Muscle layer of colon (tissue), 2 donors: ENCODE results near the gene WIPF1.

Source experiments
- H3K27ac ChIP-seq: one replicate; pipeline ENCODE4 v1.7.0; 2013; ENCODE audit warnings: low read depth, mild to moderate bottlenecking, low read length, moderate library complexity
- H3K27me3 ChIP-seq, 2 donors: one replicate each; pipeline ENCODE4 v1.7.0; 2013; ENCODE audit warnings: low read length in 2 of 2, mild to moderate bottlenecking in 2 of 2; ENCODE audit not compliant: insufficient read depth in 2 of 2, control insufficient read depth in 1 of 2
- H3K36me3 ChIP-seq: one replicate; pipeline ENCODE4 v1.7.0; 2013; ENCODE audit warnings: mild to moderate bottlenecking, low read length; ENCODE audit not compliant: insufficient read depth
- H3K4me1 ChIP-seq: one replicate; pipeline ENCODE4 v1.7.0; 2013; ENCODE audit warnings: mild to moderate bottlenecking, low read length; ENCODE audit not compliant: insufficient read depth
- H3K4me3 ChIP-seq, 2 donors: one replicate each; pipeline ENCODE4 v1.7.0; 2013; ENCODE audit warnings: low read length in 2 of 2, low read depth in 1 of 2, mild to moderate bottlenecking in 1 of 2, moderate library complexity in 1 of 2
- H3K9ac ChIP-seq: one replicate; pipeline ENCODE4 v1.7.0; 2013; ENCODE audit warnings: low read length
- H3K9me3 ChIP-seq: one replicate; pipeline ENCODE4 v1.7.0; 2013; ENCODE audit warnings: mild to moderate bottlenecking, low read length
- donor health status: abdominal sarcoma.
- donor health status: Adenocarcinoma of cecum.

WIPF1 gene

DNA sequence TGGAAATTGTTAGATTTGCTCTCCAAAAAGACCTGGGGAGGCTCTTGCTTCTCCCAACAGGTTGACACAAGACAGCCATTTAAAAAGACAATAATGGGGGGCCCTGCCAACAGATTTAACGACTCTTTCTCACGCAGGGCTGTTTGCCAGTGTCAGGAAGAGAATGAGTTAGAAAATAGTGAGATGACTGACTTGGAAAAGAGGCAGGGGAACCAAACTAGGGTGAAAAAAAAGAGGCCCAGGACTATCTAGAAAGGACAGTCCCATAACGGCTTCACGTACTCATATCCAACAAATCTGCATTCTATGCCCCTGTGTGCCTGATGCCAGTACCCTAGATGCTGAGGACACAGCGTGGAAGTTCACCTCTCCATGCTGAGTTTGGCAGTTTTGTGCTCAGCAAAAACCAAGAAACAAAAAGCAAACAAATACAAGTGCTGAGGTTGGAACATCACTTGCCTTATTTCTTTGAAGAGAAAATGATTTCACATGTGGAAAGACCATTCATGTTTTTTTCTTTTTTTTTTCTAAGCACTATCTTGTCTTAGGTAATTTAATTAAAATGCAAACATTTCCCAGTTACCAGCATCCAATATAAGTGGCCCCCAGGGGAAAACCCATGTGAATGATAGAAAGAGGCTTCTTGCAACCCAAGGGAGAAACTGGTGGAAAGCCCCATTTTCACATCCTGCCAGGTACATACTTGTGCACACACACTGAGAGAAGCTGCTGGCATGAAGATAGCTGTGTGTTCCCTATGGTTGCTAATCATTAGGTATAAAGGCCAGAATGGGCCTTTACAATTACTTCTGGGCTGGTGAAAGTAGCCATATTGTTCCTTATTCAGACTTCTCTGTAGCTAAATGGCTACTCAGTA is 10.6 kb upstream of the WIPF1 start:
- no peak overlapping the region for H3K4me3 ChIP-seq
- no peaks in the 10 kb centered on the region for H3K36me3 ChIP-seq
- no peak overlapping the region for H3K27ac ChIP-seq
- H3K4me1 ChIP-seq = peaks cover 50% of the 10 kb centered on the region
- H3K9ac ChIP-seq = no peak overlapping the region
- no peaks in the 10 kb centered on the region for H3K27me3 ChIP-seq
- no peaks in the 10 kb centered on the region for H3K9me3 ChIP-seq

DNA sequence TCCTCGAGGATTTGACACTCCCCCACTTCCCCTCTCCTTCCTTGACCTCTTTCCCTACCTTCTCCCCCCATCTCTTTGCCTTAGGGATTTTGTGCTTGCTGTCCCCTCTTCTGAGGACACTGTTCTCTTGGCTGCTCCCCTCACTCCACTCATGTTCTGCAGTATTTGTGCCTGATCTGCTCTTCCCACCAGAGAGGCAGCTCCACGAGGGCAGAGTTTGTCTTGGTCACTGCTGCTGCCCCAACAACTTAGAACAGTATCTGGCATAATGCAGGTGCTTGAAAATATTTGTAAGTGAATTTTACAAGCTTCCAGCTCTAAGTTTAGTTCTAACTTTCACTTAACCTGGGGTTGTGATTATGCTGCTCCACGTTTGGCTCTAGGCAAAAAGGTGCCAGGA is 10.0 kb upstream of the WIPF1 start:
- Histone ChIP-seq H3K9ac (no peak overlapping the region), H3K27ac (no peak overlapping the region)

DNA sequence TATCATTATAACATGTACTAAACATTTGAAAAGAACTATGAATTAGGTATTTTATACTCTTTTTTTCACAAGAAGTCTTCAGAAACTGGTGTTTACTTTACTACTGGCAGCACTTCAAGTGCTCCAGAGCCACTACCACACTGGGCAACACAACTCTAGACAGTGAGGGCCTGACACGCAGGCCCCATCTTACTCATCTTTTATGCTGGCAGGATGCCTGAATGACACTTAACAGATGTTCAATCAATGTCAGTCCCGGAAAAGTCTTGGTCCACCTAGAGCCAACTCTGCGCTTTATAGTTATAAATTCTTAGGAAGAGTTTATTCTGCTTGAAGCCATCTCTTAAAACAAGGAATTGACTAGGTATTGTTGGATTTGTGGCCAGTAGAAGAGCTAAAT is 8.7 kb upstream of the WIPF1 start:
- H3K4me3 ChIP-seq = no peak overlapping the region
- no peaks in the 10 kb centered on the region for H3K27me3 ChIP-seq
- no peaks in the 10 kb centered on the region for H3K9me3 ChIP-seq
- H3K36me3 ChIP-seq = no peaks in the 10 kb centered on the region
- H3K27ac ChIP-seq = no peak overlapping the region
- H3K4me1 ChIP-seq = peaks cover 56% of the 10 kb centered on the region
- no peak overlapping the region for H3K9ac ChIP-seq

More for the DNA sequence above, 10.0 kb upstream of the WIPF1 start:
- peaks cover 55% of the 10 kb centered on the region for H3K4me1 ChIP-seq
- no peak overlapping the region for H3K4me3 ChIP-seq
- no peaks in the 10 kb centered on the region for H3K27me3 ChIP-seq
- no peaks in the 10 kb centered on the region for H3K9me3 ChIP-seq
- no peaks in the 10 kb centered on the region for H3K36me3 ChIP-seq

DNA sequence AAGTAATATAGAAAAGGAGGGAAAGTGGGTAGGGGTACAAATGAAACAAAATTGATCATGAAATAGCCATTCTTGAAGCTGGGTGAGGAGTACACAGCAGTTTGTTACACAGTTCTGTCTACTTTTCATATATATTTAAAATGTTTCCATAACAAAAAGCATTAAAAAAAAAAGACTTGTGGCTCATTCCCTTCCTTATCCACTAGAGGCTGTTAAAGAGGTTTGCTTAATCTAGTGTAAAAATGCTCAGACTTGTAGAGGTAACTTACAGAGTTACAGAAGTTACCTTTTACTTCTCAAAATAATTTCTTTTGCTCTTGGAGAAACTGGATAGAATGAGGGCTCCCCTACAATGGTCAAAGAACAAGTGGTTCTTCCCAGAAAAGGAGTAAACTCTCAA is 8.1 kb upstream of the WIPF1 start:
- H3K9me3 ChIP-seq = no peaks in the 10 kb centered on the region
- H3K27me3 ChIP-seq = no peaks in the 10 kb centered on the region
- peaks cover 50% of the 10 kb centered on the region for H3K4me1 ChIP-seq
- H3K9ac ChIP-seq = no peak overlapping the region
- H3K4me3 ChIP-seq = no peak overlapping the region
- no peaks in the 10 kb centered on the region for H3K36me3 ChIP-seq
- no peak overlapping the region for H3K27ac ChIP-seq

DNA sequence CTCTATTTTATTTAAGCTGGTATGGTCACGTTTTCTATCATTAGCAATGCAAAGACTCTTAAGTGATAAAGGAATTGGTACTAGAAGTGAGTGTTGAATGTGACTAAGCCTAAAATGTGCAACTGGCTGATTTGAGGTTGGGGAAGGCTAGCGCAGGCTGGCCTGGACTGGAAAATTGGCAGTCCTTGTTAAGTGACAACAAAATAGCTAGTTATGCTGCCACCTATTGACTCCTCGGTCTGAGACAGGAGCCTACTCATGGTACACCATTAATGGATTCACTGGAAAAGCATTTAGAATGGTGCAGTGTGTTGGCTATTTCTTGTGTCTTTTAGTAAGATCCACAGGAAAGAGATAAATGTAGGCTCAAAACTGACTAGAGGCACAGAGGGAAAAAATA is 5.7 kb upstream of the WIPF1 start:
- Histone ChIP-seq H3K4me3 (no peak overlapping the region), H3K4me1 (peaks cover 47% of the 10 kb centered on the region)

DNA sequence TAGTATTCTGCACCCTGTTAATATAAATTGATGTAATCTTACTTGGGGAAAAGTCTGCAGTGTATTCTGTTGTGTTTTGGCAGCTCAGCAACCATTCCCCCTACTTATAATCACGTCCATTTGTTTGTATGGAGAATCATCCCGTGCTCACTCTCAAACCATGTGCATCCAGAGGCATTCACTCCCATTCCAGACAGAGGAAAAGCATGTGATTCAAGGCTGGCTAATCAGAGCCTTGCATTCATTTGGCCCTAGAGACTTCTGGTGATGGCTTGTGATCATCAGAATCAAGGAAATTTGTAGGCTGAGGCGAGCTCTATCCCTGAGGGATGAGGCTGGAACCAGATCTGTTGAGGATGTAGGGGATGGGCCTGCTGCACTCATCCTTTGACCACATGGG is 5.1 kb upstream of the WIPF1 start:
- H3K9me3 ChIP-seq = no peaks in the 10 kb centered on the region
- H3K27me3 ChIP-seq = no peaks in the 10 kb centered on the region
- H3K27ac ChIP-seq = no peak overlapping the region
- H3K9ac ChIP-seq = no peak overlapping the region
- peaks cover 47% of the 10 kb centered on the region for H3K4me1 ChIP-seq
- no peaks in the 10 kb centered on the region for H3K36me3 ChIP-seq
- no peak overlapping the region for H3K4me3 ChIP-seq

More for the DNA sequence above, 5.7 kb upstream of the WIPF1 start:
- Histone ChIP-seq H3K36me3 (no peaks in the 10 kb centered on the region), H3K27ac (no peak overlapping the region), H3K9ac (no peak overlapping the region), H3K27me3 (no peaks in the 10 kb centered on the region), H3K9me3 (no peaks in the 10 kb centered on the region)

DNA sequence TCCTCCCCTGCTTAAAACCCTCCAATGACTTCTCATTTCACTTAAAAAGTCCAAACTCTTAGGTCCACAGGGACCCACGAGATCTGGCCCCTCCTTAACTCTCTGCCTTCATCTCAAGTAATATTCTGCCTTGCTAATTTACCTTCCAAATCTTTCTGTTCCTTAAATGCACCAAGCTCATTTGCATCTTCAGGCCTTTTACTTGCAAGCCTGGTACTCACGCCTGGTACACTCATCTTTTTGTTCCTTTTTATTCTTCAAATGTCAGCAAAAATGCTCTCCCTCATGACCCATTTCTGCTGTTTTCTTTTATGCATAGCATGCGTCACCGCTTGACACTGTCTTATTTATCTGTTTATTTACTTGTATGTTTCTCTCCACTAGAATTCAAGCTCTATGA is 2.7 kb upstream of the WIPF1 start:
- peaks cover 51% of the 10 kb centered on the region for H3K4me1 ChIP-seq
- H3K27me3 ChIP-seq = no peaks in the 10 kb centered on the region
- H3K36me3 ChIP-seq = no peaks in the 10 kb centered on the region
- H3K9me3 ChIP-seq = no peaks in the 10 kb centered on the region
- H3K27ac ChIP-seq = peak overlapping the region; percentile 21
- no peak overlapping the region for H3K9ac ChIP-seq
- no peak overlapping the region for H3K4me3 ChIP-seq

DNA sequence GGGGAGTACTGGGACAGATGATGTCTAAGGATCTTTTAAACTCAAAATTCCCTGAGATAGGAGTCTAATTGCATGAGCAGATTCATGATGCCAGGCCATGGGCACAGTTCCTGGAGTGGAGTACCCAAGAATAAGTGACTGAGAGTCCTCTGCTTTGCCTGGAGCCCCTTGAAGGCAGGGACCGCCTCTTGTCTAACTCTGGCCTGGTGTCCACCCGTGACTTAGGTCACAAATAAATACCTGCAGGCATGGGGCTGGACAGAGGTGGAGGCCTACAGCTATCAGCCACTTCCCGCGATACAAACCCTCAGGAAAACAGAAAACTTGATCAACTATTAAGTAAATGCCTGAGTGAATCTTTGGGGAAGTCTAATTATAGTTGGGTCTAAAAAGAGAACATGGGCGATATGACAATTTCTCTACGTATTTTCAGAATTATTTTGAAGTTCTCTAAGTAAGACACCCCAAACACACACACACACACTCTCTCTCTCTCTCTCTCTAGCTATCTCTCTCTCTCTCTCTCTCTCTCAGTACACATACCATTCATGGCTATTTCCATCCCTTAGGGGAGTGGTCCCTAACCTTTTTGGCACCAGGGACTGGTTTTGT is 1.8 kb upstream of the WIPF1 start:
- no peaks in the 10 kb centered on the region for H3K27me3 ChIP-seq
- peaks cover 56% of the 10 kb centered on the region for H3K4me1 ChIP-seq
- no peak overlapping the region for H3K4me3 ChIP-seq
- H3K9me3 ChIP-seq = no peaks in the 10 kb centered on the region
- no peak overlapping the region for H3K27ac ChIP-seq
- no peak overlapping the region for H3K9ac ChIP-seq
- H3K36me3 ChIP-seq = no peaks in the 10 kb centered on the region

DNA sequence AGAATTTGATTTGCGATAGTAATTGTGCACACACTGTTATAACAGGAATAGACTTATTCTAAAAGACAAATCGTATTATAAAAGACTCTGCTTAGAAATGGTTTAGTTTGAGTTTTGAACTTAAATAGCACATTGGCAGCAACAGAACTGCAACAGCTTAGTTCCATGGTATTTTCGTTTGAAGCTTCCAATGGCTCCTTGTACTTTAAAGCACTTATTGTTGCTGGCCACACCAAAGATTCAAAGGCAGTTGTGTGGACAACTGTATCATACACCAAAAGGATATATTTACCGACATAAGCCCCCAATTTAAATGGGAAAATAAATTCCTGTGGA is 627 bp downstream of the WIPF1 start:
- Histone ChIP-seq H3K27me3 (no peaks in the 10 kb centered on the region), H3K27ac (peak overlapping the region; percentile 49), H3K9me3 (no peaks in the 10 kb centered on the region), H3K4me1 (peaks cover 56% of the 10 kb centered on the region), H3K36me3 (no peaks in the 10 kb centered on the region), H3K9ac (no peak overlapping the region), H3K4me3 (no peak overlapping the region)

DNA sequence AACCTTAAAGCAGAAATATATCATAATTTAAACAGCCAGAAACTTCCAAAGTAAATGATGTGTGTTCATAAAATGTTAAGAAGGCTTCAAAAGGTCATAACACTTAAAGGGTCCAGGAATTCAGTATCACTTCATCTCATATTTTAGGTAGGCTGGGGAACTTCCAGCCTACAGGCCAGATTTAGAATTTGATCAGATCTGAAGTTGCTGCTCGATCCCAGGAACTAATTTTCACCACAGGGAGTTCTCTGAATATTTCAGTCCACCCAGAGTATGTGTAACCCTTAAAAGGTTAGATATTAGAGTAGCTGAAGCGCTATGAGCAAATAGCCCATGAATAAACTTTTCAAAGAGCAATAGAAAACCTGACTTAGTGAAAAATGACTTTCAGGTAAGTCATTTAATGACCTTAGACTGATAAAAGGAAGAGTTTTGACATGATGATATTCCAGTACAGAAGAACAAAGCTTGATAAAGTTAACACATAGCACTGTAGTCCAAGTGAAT is 1.7 kb downstream of the WIPF1 start:
- no peak overlapping the region for H3K27ac ChIP-seq
- H3K9me3 ChIP-seq = no peaks in the 10 kb centered on the region
- H3K4me1 ChIP-seq = peaks cover 66% of the 10 kb centered on the region
- no peaks in the 10 kb centered on the region for H3K27me3 ChIP-seq
- no peak overlapping the region for H3K4me3 ChIP-seq
- no peaks in the 10 kb centered on the region for H3K36me3 ChIP-seq
- H3K9ac ChIP-seq = peak overlapping the region; percentile 2

DNA sequence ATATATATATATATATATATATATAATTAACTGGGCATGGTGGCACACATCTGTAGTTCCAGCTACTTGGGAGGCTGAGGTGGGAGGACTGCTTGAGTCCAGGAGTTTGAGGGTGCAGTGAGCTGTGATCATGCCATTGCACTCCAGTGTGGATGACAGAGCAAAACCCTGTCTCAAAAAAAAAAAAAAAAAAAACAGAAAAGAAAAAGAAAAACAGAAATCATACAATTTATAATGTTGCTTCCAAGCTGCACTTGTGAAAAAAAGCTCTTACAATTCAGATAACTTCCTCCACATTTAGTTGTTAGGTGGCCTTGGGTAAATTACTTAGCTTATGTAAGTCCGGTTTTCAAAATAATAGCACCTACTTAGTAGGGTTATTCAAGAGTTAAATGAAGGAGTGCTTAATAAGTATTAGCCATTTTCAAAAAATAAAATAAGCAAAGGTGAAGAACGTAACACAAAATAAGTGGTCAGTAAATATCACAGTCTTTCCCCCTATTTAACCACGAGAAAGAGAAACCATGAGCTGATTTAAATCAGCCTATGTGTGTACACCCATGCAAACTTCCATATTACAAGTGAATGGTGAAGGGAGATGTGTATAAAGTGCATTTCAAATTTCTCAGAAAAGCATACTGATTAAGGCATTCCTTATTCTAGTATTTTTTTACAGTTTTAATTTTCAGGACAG is 2.3 kb downstream of the WIPF1 start:
- Histone ChIP-seq H3K9me3 (no peaks in the 10 kb centered on the region), H3K4me1 (peaks cover 69% of the 10 kb centered on the region), H3K36me3 (no peaks in the 10 kb centered on the region), H3K27ac (no peak overlapping the region), H3K9ac (peak overlapping the region; percentile 2), H3K27me3 (no peaks in the 10 kb centered on the region), H3K4me3 (no peak overlapping the region)
